GM08714 (cell line): ENCODE data around the gene OR11H6.
"Not testable (repeated sequence)": the region's sequence is repeated elsewhere in the genome, so short reads cannot be mapped to it uniquely, and the experiment has no call there.

Experiments
- H3K4me3 ChIP-seq: fragments of 200-500 bp; sonication (Bioruptor generic); 2 replicates; pipeline ENCODE4 v1.5.1; 2014; ENCODE audit warnings: mild to moderate bottlenecking, low read length, inconsistent platforms
- ZNF274 ChIP-seq: IDR thresholded peaks from 2 replicates; pipeline ENCODE4 v1.6.1; 2012; ENCODE audit warnings: mild to moderate bottlenecking, low read depth, low read length

OR11H6 gene

GRCh38 chr14:20209595-20209994 lies 13.9 kb upstream of the OR11H6 start:
- TF ChIP-seq ZNF274, result no peak
- no peak overlapping the region for H3K4me3 ChIP-seq

GRCh38 chr14:20212406-20212805 lies 11.1 kb upstream of the OR11H6 start:
- not testable (repeated sequence) for H3K4me3 ChIP-seq

- H3K4me3 ChIP-seq, result no peak overlapping the region
- TF ChIP-seq ZNF274, result no peak
Observed at GRCh38 chr14:20215196-20215595, 8.3 kb upstream of the OR11H6 start.

GRCh38 chr14:20219033-20219432 lies 4.5 kb upstream of the OR11H6 start:
- no peak for TF ChIP-seq ZNF274
- H3K4me3 ChIP-seq, result no peak overlapping the region

- H3K4me3 ChIP-seq, result no peak within 1 kb of the TSS
- no peak for TF ChIP-seq ZNF274
Observed at GRCh38 chr14:20228681-20229080, 5.2 kb downstream of the OR11H6 start, which contains the start of gene OR11H7. OR11H7 (plus strand) TSS chr14:20228981.

GRCh38 chr14:20235415-20235814 lies 11.9 kb downstream of the OR11H6 start:
- H3K4me3 ChIP-seq, result not testable (repeated sequence)

- no peak for TF ChIP-seq ZNF274
- no peak overlapping the region for H3K4me3 ChIP-seq
Observed at GRCh38 chr14:20247646-20248246, 24.2 kb downstream of the OR11H6 start.

GRCh38 chr14:20262642-20263128 lies 39.2 kb downstream of the OR11H6 start:
- TF ChIP-seq ZNF274, result no peak
- H3K4me3 ChIP-seq, result no peak overlapping the region

- H3K4me3 ChIP-seq, result not testable (repeated sequence)
Observed at GRCh38 chr14:20264361-20264760, 40.9 kb downstream of the OR11H6 start.

- H3K4me3 ChIP-seq, result no peak overlapping the region
- TF ChIP-seq ZNF274, result no peak
Observed at GRCh38 chr14:20274062-20274461, 50.6 kb downstream of the OR11H6 start.
